Left lung (tissue), 10 donors: Measurements from ENCODE around the gene IFT52. TPM values are rescaled to one million over a fixed set of nuclear protein-coding genes. Genes with fewer than 3 reads are reported as not detected.

Experiments
- ATAC-seq: fragments of 200-7000 bp; cut with Tn5 transposase; one replicate; pipeline ENCODE4 v1.9.1; 2020; ENCODE audit warnings: moderate library complexity
- DNase-seq, 4 donors: peaks; one replicate each; pipeline ENCODE4 v3.0.0-alpha.2; 2013 to 2020
- H3K27ac ChIP-seq, 2 donors: fragments of 200-600 bp; sonication (generic) in 1 of 2; one replicate each; pipeline versions ENCODE4 v1.5.0 to v1.8.0; 2020 to 2021
- H3K27me3 ChIP-seq, 2 donors: fragments of 200-600 bp; sonication (generic) in 1 of 2; one replicate each; pipeline versions ENCODE4 v1.5.0 to v1.8.0; 2020 to 2021
- H3K36me3 ChIP-seq, 2 donors: fragments of 200-600 bp; sonication (generic) in 1 of 2; one replicate each; pipeline versions ENCODE4 v1.5.0 to v1.8.0; 2020 to 2021
- H3K4me1 ChIP-seq, 2 donors: fragments of 200-600 bp; one replicate each; pipeline ENCODE4 v1.8.0; 2021
- H3K4me3 ChIP-seq, 2 donors: fragments of 200-600 bp; sonication (generic) in 1 of 2; one replicate each; pipeline versions ENCODE4 v1.5.0 to v1.8.0; 2020 to 2021; ENCODE audit warnings: mild to moderate bottlenecking in 1 of 2
- H3K9me3 ChIP-seq, 2 donors: fragments of 200-600 bp; sonication (generic) in 1 of 2; one replicate each; pipeline versions ENCODE4 v1.5.0 to v1.8.0; 2020 to 2021
- intact Hi-C, 2 donors: fragments of 100-400 bp; cut with DNase I; formaldehyde crosslinking; loops; one replicate each; pipeline versions ENCODE4 v1.11.2 to v1.14.2; 2022
- polyA plus RNA-seq, 6 donors: library from polyadenylated mRNA; unstranded; fragments of 120-200 nt; gene quantifications; one replicate each; pipeline ENCODE4 v1.2.1, GENCODE V29; 2013; ENCODE audit not compliant: insufficient read length in 6 of 6
- total RNA-seq, 2 donors: library from RNA; stranded (reverse); fragmentation: NEBNext Ultra II Directional; extraction: Animal tissue kit (Norgen Biotek cat#: 25700); gene quantifications; one replicate each; pipeline ENCODE4 v1.2.1, GENCODE V29; 2021
- TF ChIP-seq, protein P1 (sequence below), 2 donors: fragments of 200-600 bp; sonication (generic) in 1 of 2; IDR thresholded peaks; one replicate each; pipeline versions ENCODE4 v1.5.0 to v1.8.0; 2021; ENCODE audit warnings: antibody characterized with exemption in 2 of 2
- donor health status: DM: no; HTN: yes; CAD: no.
- donor health status: DM: no; HTN: no; CAD: no.

Gene IFT52
- total and polyA plus RNA-seq, 8 donors, result 19.4 to 81.2 (median 72.1) TPM

DNA sequence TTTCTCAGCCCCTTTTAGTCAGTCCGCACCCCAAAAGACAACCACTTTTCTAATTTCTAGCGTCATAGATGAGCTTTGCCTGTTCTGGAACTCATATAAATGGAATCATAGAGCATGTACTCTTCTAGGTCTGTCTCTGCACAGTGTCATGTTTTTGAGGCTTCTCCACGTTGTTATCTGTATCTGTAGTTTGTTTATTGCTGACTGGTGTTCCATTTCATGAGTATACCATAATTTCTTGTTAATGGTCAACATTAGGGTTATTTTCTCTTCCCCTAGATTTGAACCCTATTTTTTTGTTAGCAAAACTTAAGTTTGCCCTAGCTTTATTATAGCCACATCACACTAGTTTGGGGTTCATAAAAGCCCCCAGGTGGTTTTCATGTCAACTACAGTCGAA lies 48.1 kb upstream of the IFT52 start:
- TF ChIP-seq, protein P1, sequence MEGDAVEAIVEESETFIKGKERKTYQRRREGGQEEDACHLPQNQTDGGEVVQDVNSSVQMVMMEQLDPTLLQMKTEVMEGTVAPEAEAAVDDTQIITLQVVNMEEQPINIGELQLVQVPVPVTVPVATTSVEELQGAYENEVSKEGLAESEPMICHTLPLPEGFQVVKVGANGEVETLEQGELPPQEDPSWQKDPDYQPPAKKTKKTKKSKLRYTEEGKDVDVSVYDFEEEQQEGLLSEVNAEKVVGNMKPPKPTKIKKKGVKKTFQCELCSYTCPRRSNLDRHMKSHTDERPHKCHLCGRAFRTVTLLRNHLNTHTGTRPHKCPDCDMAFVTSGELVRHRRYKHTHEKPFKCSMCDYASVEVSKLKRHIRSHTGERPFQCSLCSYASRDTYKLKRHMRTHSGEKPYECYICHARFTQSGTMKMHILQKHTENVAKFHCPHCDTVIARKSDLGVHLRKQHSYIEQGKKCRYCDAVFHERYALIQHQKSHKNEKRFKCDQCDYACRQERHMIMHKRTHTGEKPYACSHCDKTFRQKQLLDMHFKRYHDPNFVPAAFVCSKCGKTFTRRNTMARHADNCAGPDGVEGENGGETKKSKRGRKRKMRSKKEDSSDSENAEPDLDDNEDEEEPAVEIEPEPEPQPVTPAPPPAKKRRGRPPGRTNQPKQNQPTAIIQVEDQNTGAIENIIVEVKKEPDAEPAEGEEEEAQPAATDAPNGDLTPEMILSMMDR (IDR thresholded peaks at IDR 0.05), result no peak
- peaks cover 0 to 5% of the 10 kb centered on the region in 2 donors for H3K9me3 ChIP-seq
- H3K36me3 ChIP-seq, result peaks cover 0 to 6% of the 10 kb centered on the region in 2 donors
- DNase-seq (no peak), ATAC-seq (no peak)
- no peaks in the 10 kb centered on the region for H3K27me3 ChIP-seq
- H3K27ac ChIP-seq, result no peak overlapping the region
- intact Hi-C loops, result no loop called here
- peaks cover 0 to 8% of the 10 kb centered on the region in 2 donors for H3K4me1 ChIP-seq
- H3K4me3 ChIP-seq, result no peak overlapping the region

DNA sequence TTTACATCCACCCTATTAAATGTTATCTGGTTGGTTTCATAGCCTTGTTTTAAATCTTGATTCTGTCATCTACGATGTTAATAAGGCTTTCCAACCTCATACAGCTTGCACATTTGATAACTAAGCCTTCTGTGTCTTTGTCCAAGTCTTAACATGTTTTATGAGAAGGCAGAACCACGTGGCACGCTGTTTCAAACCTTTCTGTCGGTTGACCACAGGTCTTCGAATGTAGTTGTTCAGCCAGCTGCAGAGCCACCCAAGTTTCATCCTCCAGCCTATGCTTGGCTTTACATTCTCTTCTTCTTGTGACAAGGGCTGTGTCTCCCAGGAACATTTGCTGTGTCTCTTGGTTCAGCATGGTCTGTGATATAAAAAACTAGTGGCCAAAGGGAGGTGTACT lies 47.6 kb upstream of the IFT52 start:
- H3K4me3 ChIP-seq, result no peak overlapping the region
- peaks cover 0 to 6% of the 10 kb centered on the region in 2 donors for H3K36me3 ChIP-seq
- no peak for ATAC-seq
- peaks cover 0 to 4% of the 10 kb centered on the region in 2 donors for H3K4me1 ChIP-seq
- no peak for DNase-seq
- peaks cover 0 to 5% of the 10 kb centered on the region in 2 donors for H3K9me3 ChIP-seq
- intact Hi-C loops, result no loop called here
- TF ChIP-seq, protein P1 (IDR thresholded peaks at IDR 0.05), result no peak
- H3K27ac ChIP-seq, result no peak overlapping the region
- H3K27me3 ChIP-seq, result no peaks in the 10 kb centered on the region

- Histone ChIP-seq H3K4me3 (no peak overlapping the region), H3K36me3 (peaks cover 0 to 6% of the 10 kb centered on the region in 2 donors), H3K27me3 (no peaks in the 10 kb centered on the region), H3K9me3 (peaks cover 0 to 5% of the 10 kb centered on the region in 2 donors), H3K4me1 (no peaks in the 10 kb centered on the region), H3K27ac (no peak overlapping the region)
- DNase-seq, result no peak
- intact Hi-C loops, result no loop called here
- TF ChIP-seq, protein P1 (IDR thresholded peaks at IDR 0.05), result no peak
- no peak for ATAC-seq
Observed at GRCh38 chr20:43544501-43544900, 46.2 kb upstream of the IFT52 start.

- Histone ChIP-seq H3K27ac (no peak overlapping the region), H3K27me3 (no peaks in the 10 kb centered on the region), H3K36me3 (no peaks in the 10 kb centered on the region), H3K9me3 (peaks cover 0 to 5% of the 10 kb centered on the region in 2 donors), H3K4me1 (no peaks in the 10 kb centered on the region), H3K4me3 (no peak overlapping the region)
- TF ChIP-seq, protein P1 (IDR thresholded peaks at IDR 0.05), result no peak
- ATAC-seq (no peak), DNase-seq (no peak)
- intact Hi-C loops, result no loop called here
Observed at GRCh38 chr20:43545837-43546578, 44.7 kb upstream of the IFT52 start.

- no peaks in the 10 kb centered on the region for H3K27me3 ChIP-seq
- intact Hi-C loops, result no loop called here
- H3K36me3 ChIP-seq, result no peaks in the 10 kb centered on the region
- no peak overlapping the region for H3K27ac ChIP-seq
- ATAC-seq (no peak), DNase-seq (no peak)
- H3K9me3 ChIP-seq, result peaks cover 0 to 5% of the 10 kb centered on the region in 2 donors
- no peaks in the 10 kb centered on the region for H3K4me1 ChIP-seq
- TF ChIP-seq, protein P1 (IDR thresholded peaks at IDR 0.05), result no peak
- H3K4me3 ChIP-seq, result no peak overlapping the region
Observed at GRCh38 chr20:43548273-43548880, 42.4 kb upstream of the IFT52 start.
